SK-N-SH (cell line): ENCODE results near the gene FIBIN. TPM values are rescaled to one million over a fixed set of nuclear protein-coding genes. Genes with fewer than 3 reads are reported as not detected.

Experiments
- CTCF ChIA-PET: fragments of 300-600, 350-600 bp; formaldehyde crosslinking; extraction: SDS; loops from one replicate; lab custom pipeline; 2021; lab: Yijun Ruan, JAX
- POLR2A ChIA-PET: fragments of 350-600 bp; sonication (Branson Sonifier 250); formaldehyde crosslinking; extraction: SDS; loops from one replicate; lab custom pipeline; 2020; ENCODE audit warnings: antibody characterized with exemption, inconsistent platforms; lab: Yijun Ruan, JAX
- DNase-seq: peaks from one replicate; pipeline ENCODE4 v3.0.0; 2012
- H2AFZ ChIP-seq: fragments of 200-600 bp; sonication (generic); 2 replicates; pipeline ENCODE4 v1.8.1; 2016; ENCODE audit warnings: antibody characterized with exemption, mild to moderate bottlenecking, low read depth
- H3F3A ChIP-seq: fragments of 200-600 bp; sonication (generic); replicated peaks from 2 replicates; pipeline ENCODE3; 2016; ENCODE audit warnings: antibody characterized with exemption, mild to moderate bottlenecking; ENCODE audit not compliant: insufficient read depth
- H3K27ac ChIP-seq, 2 experiments: fragments of 200-500 bp in 1 of 2; fragments of 200-600 bp in 1 of 2; sonication (Bioruptor generic) in 1 of 2; sonication (generic), shearing (Covaris generic) in 1 of 2; 2 replicates each; pipeline versions ENCODE4 v1.5.1 to v1.6.1; 2014 to 2016; ENCODE audit warnings: low read depth in 2 of 2, inconsistent platforms in 1 of 2, low read length in 1 of 2, mild to moderate bottlenecking in 1 of 2, mixed read lengths in 1 of 2
- H3K27me3 ChIP-seq: fragments of 200-600 bp; sonication (generic), shearing (Covaris generic); 2 replicates; pipeline ENCODE4 v1.6.1; 2016; ENCODE audit warnings: mixed run types; ENCODE audit not compliant: insufficient read depth
- H3K36me3 ChIP-seq, 2 experiments: fragments of 200-500 bp in 1 of 2; fragments of 200-600 bp in 1 of 2; sonication (Bioruptor generic) in 1 of 2; sonication (generic) in 1 of 2; replicated peaks in 1 of 2; 2 replicates each; pipeline versions ENCODE3 to v1.5.1; 2014 to 2016; ENCODE audit warnings: low read length in 1 of 2, mild to moderate bottlenecking in 1 of 2; ENCODE audit not compliant: insufficient read depth in 2 of 2, control insufficient read depth in 1 of 2
- H3K4me1 ChIP-seq, 2 experiments: fragments of 200-500 bp in 1 of 2; fragments of 200-600 bp in 1 of 2; sonication (Bioruptor generic) in 1 of 2; sonication (generic), shearing (Covaris generic) in 1 of 2; 2 replicates each; pipeline versions ENCODE4 v1.5.1 to v1.6.1; 2014 to 2016; ENCODE audit warnings: low read depth in 1 of 2, low read length in 1 of 2, mixed run types in 1 of 2; ENCODE audit not compliant: insufficient read depth in 2 of 2, control insufficient read depth in 1 of 2
- H3K4me2 ChIP-seq: fragments of 200-600 bp; sonication (generic), shearing (Covaris generic); 2 replicates; pipeline ENCODE4 v1.6.1; 2017; ENCODE audit warnings: mixed run types
- H3K4me3 ChIP-seq, 2 experiments: fragments of 200-500 bp in 1 of 2; fragments of 200-600 bp in 1 of 2; sonication (Bioruptor generic) in 1 of 2; sonication (generic), shearing (Covaris generic) in 1 of 2; 2 replicates each; pipeline versions ENCODE4 v1.5.1 to v1.8.1; 2014 to 2016; ENCODE audit warnings: low read depth in 2 of 2, inconsistent platforms in 1 of 2, low read length in 1 of 2, mild to moderate bottlenecking in 1 of 2, mixed read lengths in 1 of 2, moderate library complexity in 1 of 2
- H3K79me2 ChIP-seq: fragments of 200-600 bp; sonication (generic); 2 replicates; pipeline ENCODE4 v1.8.1; 2017; ENCODE audit warnings: mild to moderate bottlenecking; ENCODE audit not compliant: insufficient read depth
- H3K9ac ChIP-seq: fragments of 200-600 bp; sonication (generic); 2 replicates; pipeline ENCODE4 v1.6.1; 2017; ENCODE audit warnings: mixed run types
- H3K9me2 ChIP-seq: fragments of 200-600 bp; sonication (generic); 2 replicates; pipeline ENCODE4 v1.6.1; 2017; ENCODE audit warnings: mixed run types
- H3K9me3 ChIP-seq: fragments of 200-600 bp; sonication (generic); 2 replicates; pipeline ENCODE4 v1.6.1; 2017; ENCODE audit warnings: mixed run types, mild to moderate bottlenecking, moderate library complexity
- H4K20me1 ChIP-seq: fragments of 200-600 bp; sonication (generic); 2 replicates; pipeline ENCODE4 v1.6.1; 2017; ENCODE audit warnings: mild to moderate bottlenecking, mixed run types; ENCODE audit not compliant: insufficient read depth
- EZH2phosphoT487 ChIP-seq: fragments of 200-600 bp; sonication (generic); IDR thresholded peaks from 2 replicates; pipeline ENCODE4 v1.6.1; 2017; ENCODE audit warnings: low read depth, mixed run types, mild to moderate bottlenecking, antibody characterized with exemption, moderate library complexity, borderline replicate concordance
- FOSL2 ChIP-seq: IDR thresholded peaks from 2 replicates; pipeline ENCODE4 v1.4.0; 2012; ENCODE audit warnings: low read depth, mild to moderate bottlenecking, moderate library complexity, borderline replicate concordance
- GABPA ChIP-seq: IDR thresholded peaks from 2 replicates; pipeline ENCODE4 v1.4.0; 2012; ENCODE audit warnings: low read depth, mild to moderate bottlenecking
- MEF2A ChIP-seq: IDR thresholded peaks from 2 replicates; pipeline ENCODE4 v1.4.0; 2012; ENCODE audit warnings: low read depth, borderline replicate concordance
- MXI1 ChIP-seq: IDR thresholded peaks from 2 replicates; pipeline ENCODE4 v1.6.1; 2012; ENCODE audit warnings: mild to moderate bottlenecking, low read depth, low read length, improper control_type of control experiment
- RFX5 ChIP-seq: IDR thresholded peaks from 2 replicates; pipeline ENCODE4 v1.6.1; 2012; ENCODE audit warnings: mild to moderate bottlenecking, improper control_type of control experiment, low read length
- RXRA ChIP-seq: IDR thresholded peaks from 2 replicates; pipeline ENCODE4 v1.4.0; 2012; ENCODE audit warnings: low read depth, mild to moderate bottlenecking, borderline replicate concordance
- TAF1 ChIP-seq: IDR thresholded peaks from 2 replicates; pipeline ENCODE4 v1.6.1; 2012; ENCODE audit warnings: low read depth, mild to moderate bottlenecking, low read length, moderate library complexity, borderline replicate concordance
- TCF12 ChIP-seq: IDR thresholded peaks from 2 replicates; pipeline ENCODE4 v1.4.0; 2012
- TEAD4 ChIP-seq: IDR thresholded peaks from 2 replicates; pipeline ENCODE4 v1.4.0; 2012; ENCODE audit warnings: mild to moderate bottlenecking, borderline replicate concordance; ENCODE audit not compliant: insufficient read depth
- WGBS: methylation state at CpG from one replicate; pipeline ENCODE4 v1.1.6; 2017; ENCODE audit warnings: low lambda C conversion rate; 5-methylcytosine and 5-hydroxymethylcytosine counted together
- polyA plus RNA-seq, 3 experiments: library from polyadenylated mRNA; depleted of rRNA; stranded (reverse); fragments of >200 nt; gene quantifications; 2 replicates each; pipeline ENCODE4 v1.2.3, GENCODE V29; 2012
- TF ChIP-seq, protein P1 (sequence below): IDR thresholded peaks from 2 replicates; pipeline ENCODE4 v1.4.0; 2012; ENCODE audit warnings: low read depth, borderline replicate concordance
- TF ChIP-seq, protein P2 (sequence below): IDR thresholded peaks from 2 replicates; pipeline ENCODE4; 2012
- TF ChIP-seq, protein P3 (sequence below): fragments of 200-600 bp; sonication (generic); IDR thresholded peaks from 2 replicates; pipeline ENCODE4 v1.6.1; 2017; ENCODE audit warnings: antibody characterized with exemption, mild to moderate bottlenecking, moderate library complexity
- TF ChIP-seq, protein P4 (sequence below): IDR thresholded peaks from 2 replicates; pipeline ENCODE4 v1.6.1; 2012; ENCODE audit warnings: mild to moderate bottlenecking, low read depth, low read length, moderate library complexity

The FIBIN gene
- polyA plus RNA-seq, 1 of the 3 experiments (the other 2 are of a cell fraction) = 0.66 TPM

DNA sequence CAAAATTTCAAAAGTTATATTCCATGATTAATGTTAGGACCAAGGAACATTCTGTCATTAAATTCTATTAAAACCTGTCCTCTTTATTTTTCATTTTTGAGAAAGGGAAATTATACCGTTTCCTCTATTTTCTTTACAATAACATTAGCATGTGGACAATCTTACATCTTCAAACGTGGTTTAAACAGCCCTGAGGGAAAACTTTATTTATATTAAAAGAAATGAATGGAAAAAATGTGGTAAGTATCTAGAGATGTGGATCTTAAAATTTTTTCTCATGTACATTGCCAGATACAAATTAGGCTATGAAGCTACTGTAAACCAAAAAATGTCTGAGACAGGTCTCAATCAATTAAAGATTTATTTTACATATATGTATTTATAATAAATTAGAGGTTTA is 18.9 kb upstream of the FIBIN start:
- Histone ChIP-seq H2AFZ (no peak overlapping the region; the same call in 1 of the 2 replicates), H3K36me3 (no peaks in the 10 kb centered on the region), H3K9me3 (0 out of 2 replicates have a peak, but pooled peaks cover 4% of the 10 kb centered on the region), H3K4me3 (no peak overlapping the region), H3K27me3 (no peaks in the 10 kb centered on the region), H3F3A (peaks cover 3% of the 10 kb centered on the region), H3K4me2 (no peak overlapping the region), H3K9ac (no peak overlapping the region), H3K27ac (no peak overlapping the region), H3K9me2 (no peaks in the 10 kb centered on the region), H3K4me1 (peaks cover 0 to 12% of the 10 kb centered on the region in 2 experiments; a peak in 1 of 4 replicates), H3K79me2 (no peaks in the 10 kb centered on the region), H4K20me1 (no peaks in the 10 kb centered on the region)
- ChIA-PET POLR2A (no interaction called here), CTCF (no interaction called here)
- WGBS = 52% methylated on average over 2 of the region's 2 CpGs
- no peak for DNase-seq
- no peak for TF ChIP-seq RXRA
- TF ChIP-seq MEF2A = no peak
- TF ChIP-seq, protein P1, sequence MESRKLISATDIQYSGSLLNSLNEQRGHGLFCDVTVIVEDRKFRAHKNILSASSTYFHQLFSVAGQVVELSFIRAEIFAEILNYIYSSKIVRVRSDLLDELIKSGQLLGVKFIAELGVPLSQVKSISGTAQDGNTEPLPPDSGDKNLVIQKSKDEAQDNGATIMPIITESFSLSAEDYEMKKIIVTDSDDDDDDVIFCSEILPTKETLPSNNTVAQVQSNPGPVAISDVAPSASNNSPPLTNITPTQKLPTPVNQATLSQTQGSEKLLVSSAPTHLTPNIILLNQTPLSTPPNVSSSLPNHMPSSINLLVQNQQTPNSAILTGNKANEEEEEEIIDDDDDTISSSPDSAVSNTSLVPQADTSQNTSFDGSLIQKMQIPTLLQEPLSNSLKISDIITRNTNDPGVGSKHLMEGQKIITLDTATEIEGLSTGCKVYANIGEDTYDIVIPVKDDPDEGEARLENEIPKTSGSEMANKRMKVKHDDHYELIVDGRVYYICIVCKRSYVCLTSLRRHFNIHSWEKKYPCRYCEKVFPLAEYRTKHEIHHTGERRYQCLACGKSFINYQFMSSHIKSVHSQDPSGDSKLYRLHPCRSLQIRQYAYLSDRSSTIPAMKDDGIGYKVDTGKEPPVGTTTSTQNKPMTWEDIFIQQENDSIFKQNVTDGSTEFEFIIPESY = no peak
- TF ChIP-seq, protein P2, sequence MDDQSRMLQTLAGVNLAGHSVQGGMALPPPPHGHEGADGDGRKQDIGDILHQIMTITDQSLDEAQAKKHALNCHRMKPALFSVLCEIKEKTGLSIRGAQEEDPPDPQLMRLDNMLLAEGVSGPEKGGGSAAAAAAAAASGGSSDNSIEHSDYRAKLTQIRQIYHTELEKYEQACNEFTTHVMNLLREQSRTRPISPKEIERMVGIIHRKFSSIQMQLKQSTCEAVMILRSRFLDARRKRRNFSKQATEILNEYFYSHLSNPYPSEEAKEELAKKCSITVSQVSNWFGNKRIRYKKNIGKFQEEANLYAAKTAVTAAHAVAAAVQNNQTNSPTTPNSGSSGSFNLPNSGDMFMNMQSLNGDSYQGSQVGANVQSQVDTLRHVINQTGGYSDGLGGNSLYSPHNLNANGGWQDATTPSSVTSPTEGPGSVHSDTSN = no peak
- no peak for TF ChIP-seq FOSL2
- no peak for TF ChIP-seq TAF1

DNA sequence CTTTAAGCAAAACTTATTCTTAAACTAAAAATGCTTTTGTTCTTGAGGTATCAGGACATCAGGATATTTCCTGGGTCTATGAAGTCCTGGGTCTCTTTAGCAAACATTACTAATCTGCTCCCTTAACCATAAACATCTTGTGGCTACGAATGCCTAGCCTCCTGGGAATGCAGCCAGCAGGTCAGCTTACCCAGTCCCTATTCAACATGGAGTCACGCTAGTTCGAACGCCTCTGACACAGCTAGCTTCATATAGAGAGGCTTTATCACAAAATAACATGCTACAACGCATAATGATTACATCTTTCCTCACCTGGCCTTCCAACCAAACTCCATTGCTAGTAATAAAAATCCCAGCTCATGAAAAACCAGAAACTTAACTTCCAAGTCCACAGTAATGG is 17.5 kb upstream of the FIBIN start:
- H3K79me2 ChIP-seq = no peaks in the 10 kb centered on the region
- H3K4me3 ChIP-seq = no peak overlapping the region
- no peak overlapping the region for H3K27ac ChIP-seq
- ChIA-PET POLR2A (no interaction called here), CTCF (no interaction called here)
- 77% methylated on average over 5 of the region's 5 CpGs for WGBS
- TF ChIP-seq TEAD4 = no peak
- no peak for TF ChIP-seq EZH2phosphoT487
- TF ChIP-seq GABPA = no peak
- no peak for TF ChIP-seq TCF12
- TF ChIP-seq, protein P3, sequence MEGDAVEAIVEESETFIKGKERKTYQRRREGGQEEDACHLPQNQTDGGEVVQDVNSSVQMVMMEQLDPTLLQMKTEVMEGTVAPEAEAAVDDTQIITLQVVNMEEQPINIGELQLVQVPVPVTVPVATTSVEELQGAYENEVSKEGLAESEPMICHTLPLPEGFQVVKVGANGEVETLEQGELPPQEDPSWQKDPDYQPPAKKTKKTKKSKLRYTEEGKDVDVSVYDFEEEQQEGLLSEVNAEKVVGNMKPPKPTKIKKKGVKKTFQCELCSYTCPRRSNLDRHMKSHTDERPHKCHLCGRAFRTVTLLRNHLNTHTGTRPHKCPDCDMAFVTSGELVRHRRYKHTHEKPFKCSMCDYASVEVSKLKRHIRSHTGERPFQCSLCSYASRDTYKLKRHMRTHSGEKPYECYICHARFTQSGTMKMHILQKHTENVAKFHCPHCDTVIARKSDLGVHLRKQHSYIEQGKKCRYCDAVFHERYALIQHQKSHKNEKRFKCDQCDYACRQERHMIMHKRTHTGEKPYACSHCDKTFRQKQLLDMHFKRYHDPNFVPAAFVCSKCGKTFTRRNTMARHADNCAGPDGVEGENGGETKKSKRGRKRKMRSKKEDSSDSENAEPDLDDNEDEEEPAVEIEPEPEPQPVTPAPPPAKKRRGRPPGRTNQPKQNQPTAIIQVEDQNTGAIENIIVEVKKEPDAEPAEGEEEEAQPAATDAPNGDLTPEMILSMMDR = no peak
- TF ChIP-seq, protein P1 = no peak
- TF ChIP-seq, protein P4, sequence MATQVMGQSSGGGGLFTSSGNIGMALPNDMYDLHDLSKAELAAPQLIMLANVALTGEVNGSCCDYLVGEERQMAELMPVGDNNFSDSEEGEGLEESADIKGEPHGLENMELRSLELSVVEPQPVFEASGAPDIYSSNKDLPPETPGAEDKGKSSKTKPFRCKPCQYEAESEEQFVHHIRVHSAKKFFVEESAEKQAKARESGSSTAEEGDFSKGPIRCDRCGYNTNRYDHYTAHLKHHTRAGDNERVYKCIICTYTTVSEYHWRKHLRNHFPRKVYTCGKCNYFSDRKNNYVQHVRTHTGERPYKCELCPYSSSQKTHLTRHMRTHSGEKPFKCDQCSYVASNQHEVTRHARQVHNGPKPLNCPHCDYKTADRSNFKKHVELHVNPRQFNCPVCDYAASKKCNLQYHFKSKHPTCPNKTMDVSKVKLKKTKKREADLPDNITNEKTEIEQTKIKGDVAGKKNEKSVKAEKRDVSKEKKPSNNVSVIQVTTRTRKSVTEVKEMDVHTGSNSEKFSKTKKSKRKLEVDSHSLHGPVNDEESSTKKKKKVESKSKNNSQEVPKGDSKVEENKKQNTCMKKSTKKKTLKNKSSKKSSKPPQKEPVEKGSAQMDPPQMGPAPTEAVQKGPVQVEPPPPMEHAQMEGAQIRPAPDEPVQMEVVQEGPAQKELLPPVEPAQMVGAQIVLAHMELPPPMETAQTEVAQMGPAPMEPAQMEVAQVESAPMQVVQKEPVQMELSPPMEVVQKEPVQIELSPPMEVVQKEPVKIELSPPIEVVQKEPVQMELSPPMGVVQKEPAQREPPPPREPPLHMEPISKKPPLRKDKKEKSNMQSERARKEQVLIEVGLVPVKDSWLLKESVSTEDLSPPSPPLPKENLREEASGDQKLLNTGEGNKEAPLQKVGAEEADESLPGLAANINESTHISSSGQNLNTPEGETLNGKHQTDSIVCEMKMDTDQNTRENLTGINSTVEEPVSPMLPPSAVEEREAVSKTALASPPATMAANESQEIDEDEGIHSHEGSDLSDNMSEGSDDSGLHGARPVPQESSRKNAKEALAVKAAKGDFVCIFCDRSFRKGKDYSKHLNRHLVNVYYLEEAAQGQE = no peak
- TF ChIP-seq, protein P2 = no peak
- TF ChIP-seq RFX5 = no peak
- TF ChIP-seq MXI1 = no peak
- H3K9me2 ChIP-seq = no peaks in the 10 kb centered on the region
- H3K9ac ChIP-seq = no peak overlapping the region
- peaks cover 3% of the 10 kb centered on the region for H3F3A ChIP-seq
- H3K36me3 ChIP-seq = no peaks in the 10 kb centered on the region
- H3K9me3 ChIP-seq = 0 out of 2 replicates have a peak, but pooled peaks cover 4% of the 10 kb centered on the region
- H3K27me3 ChIP-seq = no peaks in the 10 kb centered on the region
- H3K4me2 ChIP-seq = no peak overlapping the region
- no peak overlapping the region for H2AFZ ChIP-seq
- H4K20me1 ChIP-seq = no peaks in the 10 kb centered on the region
- DNase-seq = no peak
- H3K4me1 ChIP-seq = peaks cover 0 to 12% of the 10 kb centered on the region in 2 experiments; a peak in 1 of 4 replicates
